Ishikawa (cell line): ENCODE measurements around the gene PCBP3.

Experiments
- CEBPB ChIP-seq: IDR thresholded peaks from 2 replicates; pipeline ENCODE4 v1.6.1; 2012
- CREB1 ChIP-seq: IDR thresholded peaks from 2 replicates; pipeline ENCODE4 v1.6.1; 2012; ENCODE audit warnings: low read depth
- EGR1 ChIP-seq: IDR thresholded peaks from 2 replicates; pipeline ENCODE4 v1.6.1; 2012
- EP300 ChIP-seq: IDR thresholded peaks from 2 replicates; pipeline ENCODE4 v1.6.1; 2012; ENCODE audit warnings: borderline replicate concordance
- FOXM1 ChIP-seq: IDR thresholded peaks from 2 replicates; pipeline ENCODE4 v1.6.1; 2012; ENCODE audit warnings: low read depth, borderline replicate concordance
- NFIC ChIP-seq: IDR thresholded peaks from 2 replicates; pipeline ENCODE4 v1.6.1; 2012
- RAD21 ChIP-seq: IDR thresholded peaks from 2 replicates; pipeline ENCODE4 v1.6.1; 2012; ENCODE audit warnings: low read depth
- REST ChIP-seq: IDR thresholded peaks from 2 replicates; pipeline ENCODE4 v1.6.1; 2012; ENCODE audit warnings: low read depth, mild to moderate bottlenecking
- TAF1 ChIP-seq: IDR thresholded peaks from 2 replicates; pipeline ENCODE4 v1.6.1; 2012; ENCODE audit warnings: low read depth, mild to moderate bottlenecking
- TCF12 ChIP-seq: IDR thresholded peaks from 2 replicates; pipeline ENCODE4 v1.6.1; 2012; ENCODE audit warnings: low read depth
- TEAD4 ChIP-seq: IDR thresholded peaks from 2 replicates; pipeline ENCODE4 v1.6.1; 2012
- YY1 ChIP-seq: IDR thresholded peaks from 2 replicates; pipeline ENCODE4 v1.6.1; 2012; ENCODE audit warnings: low read depth
- ZBTB7A ChIP-seq: IDR thresholded peaks from 2 replicates; pipeline ENCODE4 v1.6.1; 2012; ENCODE audit warnings: low read depth
- TF ChIP-seq, protein P1 (sequence below): IDR thresholded peaks from 2 replicates; pipeline ENCODE4 v1.6.1; 2012
- TF ChIP-seq, protein P2 (sequence below): IDR thresholded peaks from 2 replicates; pipeline ENCODE4 v1.6.1; 2012

PCBP3 gene

GRCh38 chr21:45930231-45930760, 286.8 kb downstream of the PCBP3 start:
- TF ChIP-seq ZBTB7A (no peak), EP300 (no peak), TCF12 (no peak), NFIC (no peak), EGR1 (no peak), TEAD4 (no peak), FOXM1 (no peak), CEBPB (no peak), CREB1 (no peak)
- TF ChIP-seq, protein P1, sequence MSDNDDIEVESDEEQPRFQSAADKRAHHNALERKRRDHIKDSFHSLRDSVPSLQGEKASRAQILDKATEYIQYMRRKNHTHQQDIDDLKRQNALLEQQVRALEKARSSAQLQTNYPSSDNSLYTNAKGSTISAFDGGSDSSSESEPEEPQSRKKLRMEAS = no peak
- TF ChIP-seq, protein P2, sequence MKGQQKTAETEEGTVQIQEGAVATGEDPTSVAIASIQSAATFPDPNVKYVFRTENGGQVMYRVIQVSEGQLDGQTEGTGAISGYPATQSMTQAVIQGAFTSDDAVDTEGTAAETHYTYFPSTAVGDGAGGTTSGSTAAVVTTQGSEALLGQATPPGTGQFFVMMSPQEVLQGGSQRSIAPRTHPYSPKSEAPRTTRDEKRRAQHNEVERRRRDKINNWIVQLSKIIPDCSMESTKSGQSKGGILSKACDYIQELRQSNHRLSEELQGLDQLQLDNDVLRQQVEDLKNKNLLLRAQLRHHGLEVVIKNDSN = no peak

GRCh38 chr21:45930792-45931191, 287.3 kb downstream of the PCBP3 start:
- no peak for TF ChIP-seq TAF1
- no peak for TF ChIP-seq CEBPB
- no peak for TF ChIP-seq TEAD4
- no peak for TF ChIP-seq REST
- no peak for TF ChIP-seq EP300
- TF ChIP-seq EGR1 = no peak
- TF ChIP-seq NFIC = no peak
- no peak for TF ChIP-seq FOXM1
- TF ChIP-seq, protein P1 = no peak
- no peak for TF ChIP-seq ZBTB7A
- TF ChIP-seq TCF12 = no peak
- no peak for TF ChIP-seq CREB1
- TF ChIP-seq, protein P2 = no peak
- no peak for TF ChIP-seq YY1
- no peak for TF ChIP-seq RAD21

DNA sequence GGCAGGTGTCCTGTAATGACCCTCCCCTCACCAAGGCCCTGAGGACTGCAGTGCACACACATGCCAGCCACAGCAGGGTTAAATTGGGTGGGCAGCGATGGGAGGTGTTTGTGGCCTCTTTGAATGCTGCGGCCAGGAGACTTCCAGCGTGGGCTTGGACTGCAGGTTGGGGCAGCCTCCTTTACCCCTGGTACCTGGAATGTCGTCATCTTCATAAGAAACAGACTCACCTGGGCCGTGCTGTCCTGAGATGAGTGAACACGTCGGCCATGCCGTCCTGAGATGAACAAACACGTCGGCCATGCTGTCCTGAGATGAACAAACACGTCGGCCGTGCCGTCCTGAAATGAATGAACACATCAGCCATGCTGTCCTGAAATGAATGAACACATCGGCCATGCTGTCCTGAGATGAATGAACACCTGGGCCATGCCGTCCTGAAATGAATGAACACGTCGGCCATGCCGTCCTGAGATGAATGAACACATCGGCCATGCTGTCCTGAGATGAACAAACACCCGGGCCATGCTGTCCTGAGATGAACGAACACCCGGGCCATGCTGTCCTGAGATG, 288.0 kb downstream of the PCBP3 start:
- no peak for TF ChIP-seq NFIC
- no peak for TF ChIP-seq CREB1
- TF ChIP-seq, protein P1 = no peak
- TF ChIP-seq YY1 = no peak
- TF ChIP-seq CEBPB = no peak
- no peak for TF ChIP-seq TAF1

GRCh38 chr21:45932922-45933502, 289.5 kb downstream of the PCBP3 start:
- TF ChIP-seq CREB1 (no peak), EP300 (no peak)

GRCh38 chr21:45934085-45934484, 290.6 kb downstream of the PCBP3 start:
- no peak for TF ChIP-seq REST
- no peak for TF ChIP-seq NFIC
- TF ChIP-seq TAF1 = no peak
- no peak for TF ChIP-seq RAD21
- no peak for TF ChIP-seq EP300
- no peak for TF ChIP-seq EGR1
- TF ChIP-seq, protein P1 = no peak
- no peak for TF ChIP-seq FOXM1
- no peak for TF ChIP-seq TEAD4
- no peak for TF ChIP-seq CEBPB
- no peak for TF ChIP-seq YY1
- no peak for TF ChIP-seq CREB1
- TF ChIP-seq ZBTB7A = no peak

GRCh38 chr21:45934554-45934953, 291.0 kb downstream of the PCBP3 start:
- TF ChIP-seq, protein P1 = no peak
- TF ChIP-seq TCF12 (no peak), CREB1 (no peak), EP300 (no peak), YY1 (no peak), NFIC (no peak), ZBTB7A (no peak), CEBPB (no peak), FOXM1 (no peak), RAD21 (no peak), REST (no peak), EGR1 (no peak), TAF1 (no peak), TEAD4 (no peak)
- TF ChIP-seq, protein P2 = no peak
